ENCODE data around the gene LRRC8B. TPM values are rescaled to one million over a fixed set of nuclear protein-coding genes. Genes with fewer than 3 reads are reported as not detected.

LRRC8B gene
- total and polyA plus RNA-seq, 2 of the 13 experiments (the other 11 are each of a cell fraction or from before 2014, with no cell fraction given), result 4.9 to 7.6 TPM

GRCh38 chr1:89573410-89573809, 48.8 kb downstream of the LRRC8B start:
- H3K27ac ChIP-seq (ENCODE audit: extremely low read length, insufficient read depth, low read length), result no peak overlapping the region
- H3K27me3 ChIP-seq (ENCODE audit: control insufficient read depth in 1 of 2, insufficient read depth in 2 of 2, low read length in 2 of 2), result no peaks in the 10 kb centered on the region
- H3K4me3 ChIP-seq (replicated peaks in 1 of 3; ENCODE audit: insufficient read depth in 1 of 3, low read depth in 2 of 3, low read length in 3 of 3), result no peak overlapping the region
- no TSS peak for BruUV-seq (replicated peaks)
- TF ChIP-seq MAFF (IDR thresholded peaks at IDR 0.05; ENCODE audit: low read depth, low read length) (peak; percentile 82), ZNF75D (CRISPR knock-in tag; IDR thresholded peaks at IDR 0.05; ENCODE audit: borderline replicate concordance) (no peak), MAFK (conservative IDR thresholded peaks at IDR 0.05 in 1 of 2, IDR thresholded peaks at IDR 0.05 in 1 of 2; ENCODE audit: low read length in 2 of 2) (peak; percentile 72 to 92)
- FAIRE-seq (no peak), DNase-seq (ENCODE audit: low spot score) (no peak), ATAC-seq (no peak)
- no peaks in the 10 kb centered on the region for H3K79me2 ChIP-seq (ENCODE audit: insufficient read depth, low read length)
- intact Hi-C loops (cut with micrococcal nuclease; ENCODE audit: unreplicated experiment), result no loop called here
- in situ Hi-C loops (cut with HindIII; ENCODE audit: extremely low pct_ligation_motif_present, low pct_unique_long_range_greater_than_20kb), result no loop called here
- ChIA-PET CTCF (ENCODE audit: low intra/inter-chr PET ratio, low total read pairs) (no interaction called here), POLR2A (no interaction called here)
- peaks cover 13% of the 10 kb centered on the region for H3K4me1 ChIP-seq (ENCODE audit: insufficient read depth, low read length)
- H4K20me1 ChIP-seq (ENCODE audit: insufficient read depth, low read length), result no peaks in the 10 kb centered on the region
- no peak overlapping the region for H2AFZ ChIP-seq (ENCODE audit: low read length)
- H3K4me2 ChIP-seq (ENCODE audit: low read depth, low read length), result no peak overlapping the region
- no peak overlapping the region for H3K9ac ChIP-seq (ENCODE audit: insufficient read depth, low read depth, low read length)
- peaks cover 0 to 2% of the 10 kb centered on the region in 2 experiments; a peak in 3 of 5 replicates for H3K36me3 ChIP-seq (replicated peaks in 1 of 2; ENCODE audit: control insufficient read depth in 1 of 2, insufficient read depth in 2 of 2, low read length in 2 of 2)
- 0 out of 2 replicates have a peak, but pooled peaks cover 4% of the 10 kb centered on the region for H3K9me3 ChIP-seq (ENCODE audit: low read length)

DNA sequence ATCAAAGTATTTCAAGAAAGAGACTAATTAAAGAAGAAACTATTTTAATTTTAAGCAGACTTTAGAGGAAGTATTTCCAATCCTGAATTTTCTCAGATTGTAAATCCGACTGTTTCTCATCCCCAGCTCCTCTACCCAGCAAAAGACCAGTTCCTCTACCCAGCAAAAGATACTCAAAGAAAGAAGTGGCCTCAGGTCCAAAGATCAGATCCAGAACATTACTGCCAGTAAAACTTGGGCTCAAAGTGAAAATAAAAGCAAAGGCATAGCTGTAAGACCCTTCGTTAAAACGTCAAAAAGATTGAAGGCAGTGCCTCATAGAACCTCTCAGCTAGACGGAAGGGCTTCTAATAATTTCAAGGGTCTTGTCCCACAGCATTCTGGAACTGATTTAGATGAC, 50.0 kb downstream of the LRRC8B start:
- no peak overlapping the region for H3K9ac ChIP-seq (ENCODE audit: insufficient read depth, low read depth, low read length)
- BruUV-seq (replicated peaks), result no TSS peak
- ATAC-seq (no peak), DNase-seq (ENCODE audit: low spot score) (no peak), FAIRE-seq (no peak)
- H4K20me1 ChIP-seq (ENCODE audit: insufficient read depth, low read length), result no peaks in the 10 kb centered on the region
- H3K4me3 ChIP-seq (replicated peaks in 1 of 3; ENCODE audit: insufficient read depth in 1 of 3, low read depth in 2 of 3, low read length in 3 of 3), result no peak overlapping the region
- 0 out of 2 replicates have a peak, but pooled peaks cover 4% of the 10 kb centered on the region for H3K9me3 ChIP-seq (ENCODE audit: low read length)
- no peaks in the 10 kb centered on the region for H3K27me3 ChIP-seq (ENCODE audit: control insufficient read depth in 1 of 2, insufficient read depth in 2 of 2, low read length in 2 of 2)
- WGBS (ENCODE audit: low lambda C conversion rate), result 91% methylated on average over 4 of the region's 4 CpGs
- CTCF ChIA-PET (ENCODE audit: low intra/inter-chr PET ratio, low total read pairs), result no interaction called here
- no peaks in the 10 kb centered on the region for H3K79me2 ChIP-seq (ENCODE audit: insufficient read depth, low read length)
- intact Hi-C loops (cut with micrococcal nuclease; ENCODE audit: unreplicated experiment), result no loop called here
- POLR2A ChIA-PET, result interaction anchor here (1.0 kb wide), 1 partner anchor 13 kb away, joined by 3 read pairs; no protein-coding TSS in a partner anchor
- peaks cover under 1 to 2% of the 10 kb centered on the region in 2 experiments; a peak in 3 of 5 replicates for H3K36me3 ChIP-seq (replicated peaks in 1 of 2; ENCODE audit: control insufficient read depth in 1 of 2, insufficient read depth in 2 of 2, low read length in 2 of 2)
- H3K4me1 ChIP-seq (ENCODE audit: insufficient read depth, low read length), result peaks cover 13% of the 10 kb centered on the region
- no peak overlapping the region for H2AFZ ChIP-seq (ENCODE audit: low read length)
- no peak overlapping the region for H3K4me2 ChIP-seq (ENCODE audit: low read depth, low read length)
- H3K27ac ChIP-seq (ENCODE audit: extremely low read length, insufficient read depth, low read length), result no peak overlapping the region
- in situ Hi-C loops (cut with HindIII; ENCODE audit: extremely low pct_ligation_motif_present, low pct_unique_long_range_greater_than_20kb), result no loop called here
- TF ChIP-seq ZNF605 (CRISPR knock-in tag; IDR thresholded peaks at IDR 0.05) (no peak), ZNF607 (CRISPR knock-in tag; IDR thresholded peaks at IDR 0.05; ENCODE audit: borderline replicate concordance) (no peak), KDM4B (CRISPR knock-in tag; IDR thresholded peaks at IDR 0.05) (no peak), MIXL1 (CRISPR knock-in tag; IDR thresholded peaks at IDR 0.05) (no peak)
- TF ChIP-seq, protein P1, sequence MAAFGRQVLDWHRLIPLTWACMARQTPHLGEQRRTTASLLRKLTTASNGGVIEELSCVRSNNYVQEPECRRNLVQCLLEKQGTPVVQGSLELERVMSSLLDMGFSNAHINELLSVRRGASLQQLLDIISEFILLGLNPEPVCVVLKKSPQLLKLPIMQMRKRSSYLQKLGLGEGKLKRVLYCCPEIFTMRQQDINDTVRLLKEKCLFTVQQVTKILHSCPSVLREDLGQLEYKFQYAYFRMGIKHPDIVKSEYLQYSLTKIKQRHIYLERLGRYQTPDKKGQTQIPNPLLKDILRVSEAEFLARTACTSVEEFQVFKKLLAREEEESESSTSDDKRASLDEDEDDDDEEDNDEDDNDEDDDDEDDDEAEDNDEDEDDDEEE (CRISPR knock-in tag; IDR thresholded peaks at IDR 0.05), result no peak
- TF ChIP-seq, protein P2, sequence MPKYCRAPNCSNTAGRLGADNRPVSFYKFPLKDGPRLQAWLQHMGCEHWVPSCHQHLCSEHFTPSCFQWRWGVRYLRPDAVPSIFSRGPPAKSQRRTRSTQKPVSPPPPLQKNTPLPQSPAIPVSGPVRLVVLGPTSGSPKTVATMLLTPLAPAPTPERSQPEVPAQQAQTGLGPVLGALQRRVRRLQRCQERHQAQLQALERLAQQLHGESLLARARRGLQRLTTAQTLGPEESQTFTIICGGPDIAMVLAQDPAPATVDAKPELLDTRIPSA (CRISPR knock-in tag; IDR thresholded peaks at IDR 0.05; ENCODE audit: borderline replicate concordance), result no peak
